Endothelial cell of hepatic sinusoid (primary cell): Measurements from ENCODE around the gene ARPP21.
"Not testable (repeated sequence)": the region's sequence is repeated elsewhere in the genome, so short reads cannot be mapped to it uniquely, and the experiment has no call there.

Source experiments
- in situ Hi-C: cut with HindIII; loops from 2 replicates; pipeline ENCODE4 v1.10.0; 2017; ENCODE audit warnings: low sequenced_read_pairs

Gene ARPP21

DNA sequence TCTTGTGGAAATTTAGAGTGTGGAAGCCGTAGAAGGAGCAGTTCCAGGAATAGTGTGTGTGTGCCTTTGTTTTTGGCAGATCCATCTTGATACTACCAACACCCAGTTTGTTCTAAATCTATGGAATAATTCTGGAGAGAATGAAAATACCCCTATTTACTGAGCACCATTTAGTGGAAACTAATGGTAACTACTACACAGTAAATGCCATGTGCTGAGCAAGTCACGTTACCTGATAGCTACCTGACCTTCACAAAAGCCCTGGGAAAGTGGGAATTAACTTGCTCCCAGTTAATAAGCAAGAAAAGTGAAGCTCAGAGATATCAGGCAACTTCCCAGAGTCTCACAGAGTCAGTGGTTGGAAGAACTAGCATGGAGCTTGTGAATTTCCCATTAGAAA lies 137.7 kb downstream of the ARPP21 start:
- in situ Hi-C loops = no loop called here

DNA sequence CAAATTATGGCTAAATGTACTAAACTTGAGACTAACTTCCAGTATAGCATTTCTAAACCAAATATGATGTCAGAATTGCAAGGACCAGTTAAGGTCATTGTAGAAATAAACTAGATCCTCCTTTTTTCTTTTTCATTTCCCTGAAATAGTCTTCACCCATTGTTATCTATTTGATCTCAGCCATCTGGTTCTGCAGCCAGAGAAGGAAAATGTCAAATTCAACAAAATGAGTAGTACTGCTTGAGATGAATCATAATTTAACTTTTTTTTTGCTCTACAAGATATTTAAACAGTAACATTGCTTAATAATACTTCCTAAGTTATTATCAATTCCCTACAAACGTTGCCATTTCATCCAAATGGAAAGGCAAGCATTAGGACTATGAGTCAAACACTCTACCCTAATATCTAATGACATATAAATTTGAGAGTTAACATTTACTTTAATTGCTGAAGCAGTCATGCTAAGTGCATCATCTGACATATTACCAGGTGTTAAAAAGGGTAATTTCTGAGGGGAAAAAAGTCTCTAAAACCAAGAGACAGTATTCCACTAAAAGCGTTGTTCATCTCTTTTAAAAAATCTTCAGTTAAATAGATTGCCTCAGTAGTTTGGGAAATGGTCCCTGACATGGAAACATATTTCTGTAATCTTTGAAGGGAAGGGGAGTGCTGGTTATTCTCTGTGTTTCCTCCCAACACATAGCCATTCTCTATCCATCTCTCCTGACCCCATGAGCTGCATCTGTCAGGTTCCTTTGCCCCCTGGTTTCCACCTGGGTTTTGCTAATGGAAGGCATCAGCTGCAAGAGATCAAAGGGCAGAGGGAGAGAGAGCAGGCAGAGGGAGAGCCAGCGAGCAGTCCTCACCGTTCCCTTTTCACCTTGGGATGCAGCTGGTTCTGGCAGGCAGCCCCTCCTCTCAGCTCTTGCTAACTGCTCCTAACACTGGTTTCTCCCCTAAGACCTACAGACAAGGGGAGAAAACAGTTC lies 138.5 kb downstream of the ARPP21 start:
- in situ Hi-C loops = no loop called here

DNA sequence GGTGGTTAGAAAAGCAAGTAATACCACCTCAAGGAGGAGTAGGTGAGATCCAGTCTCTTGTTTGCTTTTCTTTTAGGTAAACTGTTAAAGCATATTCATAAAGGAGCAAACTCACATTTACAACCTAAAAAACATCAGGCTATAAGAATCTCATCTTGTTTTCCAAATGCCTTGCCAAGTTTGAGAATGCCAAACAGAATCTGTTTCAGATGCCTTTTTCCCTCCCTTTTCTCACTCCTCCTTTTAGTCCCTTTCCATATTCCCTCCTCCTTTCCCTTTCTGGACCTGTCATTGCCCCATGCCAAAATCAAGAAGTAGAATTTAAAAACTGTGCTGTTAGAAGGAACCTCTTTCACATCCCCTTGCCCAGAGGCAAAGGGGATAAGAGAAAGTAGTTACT lies 140.3 kb downstream of the ARPP21 start:
- in situ Hi-C loops = no loop called here

DNA sequence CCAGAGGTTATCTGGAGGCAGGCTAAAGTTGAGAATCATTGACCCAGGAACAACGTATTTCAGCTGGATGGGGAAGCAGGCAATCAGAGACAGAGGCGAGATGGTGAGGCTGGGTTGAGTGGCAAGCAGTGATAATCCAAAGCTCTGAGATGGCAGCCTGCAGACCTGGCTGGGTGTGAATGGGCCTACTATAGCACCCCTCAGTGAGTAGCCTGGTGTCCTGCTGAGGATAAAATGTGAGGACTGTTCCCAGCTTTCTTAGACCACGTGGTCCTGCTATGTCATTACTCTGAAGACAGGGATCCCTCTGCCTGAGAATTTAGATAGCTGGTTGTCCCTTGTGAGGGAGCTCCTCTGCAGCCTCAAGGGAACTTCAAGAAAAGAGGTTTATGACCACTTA lies 141.5 kb downstream of the ARPP21 start:
- in situ Hi-C loops = no loop called here

DNA sequence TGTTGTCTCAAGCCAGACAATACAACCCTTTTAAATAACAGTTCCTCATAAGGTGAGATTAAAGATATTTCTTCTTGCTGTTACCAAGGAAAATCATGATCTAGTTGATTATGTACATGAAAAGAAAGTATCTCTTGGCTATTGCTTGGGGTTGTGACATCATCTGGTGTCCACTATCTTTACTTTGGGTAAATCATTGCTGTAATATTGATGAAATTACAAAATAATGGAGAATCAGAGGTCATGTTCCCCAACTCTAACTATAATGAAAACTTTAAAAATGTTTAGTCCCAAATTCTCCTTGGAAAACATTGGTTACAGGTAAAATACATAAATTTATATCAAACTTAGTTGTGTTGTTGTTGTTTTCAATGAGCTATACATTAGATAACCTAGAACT lies 142.2 kb downstream of the ARPP21 start:
- in situ Hi-C loops = no loop called here

DNA sequence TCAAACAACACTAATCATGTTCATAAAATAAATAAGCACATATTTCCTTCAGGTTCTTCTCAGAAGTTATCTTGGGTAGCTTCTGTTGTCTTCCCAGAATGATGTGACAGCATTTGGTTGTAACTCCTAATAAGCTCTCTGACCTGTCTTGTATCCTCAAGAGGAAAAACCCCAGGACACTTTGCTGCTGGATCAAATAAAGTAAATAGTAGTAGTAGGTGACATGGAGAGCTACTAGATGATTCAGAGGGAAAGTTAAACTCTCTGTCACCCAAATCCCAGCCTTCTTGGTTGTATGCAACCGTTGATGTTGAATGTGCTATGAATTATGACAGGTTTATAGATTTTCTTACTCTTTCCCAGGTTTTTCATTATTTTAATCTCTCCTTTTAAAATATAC lies 143.0 kb downstream of the ARPP21 start:
- in situ Hi-C loops = no loop called here

DNA sequence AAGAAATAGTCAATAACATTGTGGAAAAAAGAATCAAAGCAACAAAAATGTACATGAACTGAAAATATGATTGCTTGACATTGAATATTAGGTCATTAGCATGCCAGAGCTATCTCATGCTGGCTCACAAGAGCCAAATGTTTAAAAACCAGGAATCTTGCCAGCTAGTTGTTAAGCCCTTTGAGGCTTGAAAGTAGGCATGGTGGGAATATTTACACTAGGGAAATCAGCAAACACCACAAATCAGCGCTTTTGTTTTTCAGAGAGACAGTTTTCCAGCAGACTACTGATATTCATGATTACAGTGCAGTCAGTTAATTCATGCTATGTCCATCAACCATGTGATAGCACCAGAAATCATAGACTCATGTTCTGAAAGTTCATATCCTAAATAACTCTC lies 144.8 kb downstream of the ARPP21 start:
- in situ Hi-C loops = no loop called here

DNA sequence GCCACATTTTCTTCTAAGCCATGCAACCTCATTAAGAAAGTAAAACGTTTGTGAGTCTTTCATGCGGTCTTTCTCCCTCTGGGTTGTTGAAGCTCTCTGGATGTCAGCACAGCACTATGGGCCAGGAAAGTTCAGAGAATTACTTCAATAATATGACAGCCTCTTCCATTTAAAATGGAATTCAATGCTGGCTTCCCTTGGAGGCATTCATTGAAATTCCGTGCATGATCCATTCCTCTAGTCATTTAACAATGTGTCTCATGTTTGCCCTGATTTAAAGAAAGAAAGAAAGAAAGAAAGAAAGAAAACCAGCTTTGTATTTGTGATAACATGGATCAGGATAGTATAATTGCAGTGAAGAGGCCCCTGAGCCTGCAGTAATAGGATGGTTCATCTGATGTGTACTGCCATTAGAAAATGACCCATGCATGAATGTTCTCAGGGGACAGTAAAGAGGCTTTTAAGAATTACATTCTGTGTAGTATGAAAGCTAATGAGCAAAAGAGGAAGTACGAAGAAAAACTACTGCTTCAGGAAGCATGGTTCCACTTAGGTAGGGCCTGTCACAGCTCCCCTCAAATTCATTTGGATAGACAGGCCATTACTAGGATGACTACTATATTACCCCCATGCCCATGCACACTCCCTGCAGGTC lies 146.0 kb downstream of the ARPP21 start:
- in situ Hi-C loops = no loop called here

DNA sequence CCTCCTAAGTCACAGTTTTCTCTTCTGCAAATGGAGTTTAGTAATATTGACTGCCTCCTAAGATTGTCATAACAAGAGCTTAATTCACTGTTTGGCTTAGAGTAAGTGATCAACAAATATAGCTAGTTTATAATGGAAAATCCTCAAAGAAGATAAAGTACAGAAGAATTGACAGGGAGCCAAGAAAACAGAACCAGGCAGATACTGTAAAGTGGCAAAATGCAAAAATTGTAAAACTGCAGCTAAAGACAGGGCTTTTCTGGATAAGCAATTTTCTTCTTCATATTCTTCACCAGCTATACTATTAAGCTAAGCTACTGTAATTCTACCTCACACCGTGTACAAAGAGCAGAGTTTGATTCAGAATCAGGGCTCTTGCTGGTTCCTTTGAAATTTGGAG lies 148.6 kb downstream of the ARPP21 start:
- in situ Hi-C loops = no loop called here

DNA sequence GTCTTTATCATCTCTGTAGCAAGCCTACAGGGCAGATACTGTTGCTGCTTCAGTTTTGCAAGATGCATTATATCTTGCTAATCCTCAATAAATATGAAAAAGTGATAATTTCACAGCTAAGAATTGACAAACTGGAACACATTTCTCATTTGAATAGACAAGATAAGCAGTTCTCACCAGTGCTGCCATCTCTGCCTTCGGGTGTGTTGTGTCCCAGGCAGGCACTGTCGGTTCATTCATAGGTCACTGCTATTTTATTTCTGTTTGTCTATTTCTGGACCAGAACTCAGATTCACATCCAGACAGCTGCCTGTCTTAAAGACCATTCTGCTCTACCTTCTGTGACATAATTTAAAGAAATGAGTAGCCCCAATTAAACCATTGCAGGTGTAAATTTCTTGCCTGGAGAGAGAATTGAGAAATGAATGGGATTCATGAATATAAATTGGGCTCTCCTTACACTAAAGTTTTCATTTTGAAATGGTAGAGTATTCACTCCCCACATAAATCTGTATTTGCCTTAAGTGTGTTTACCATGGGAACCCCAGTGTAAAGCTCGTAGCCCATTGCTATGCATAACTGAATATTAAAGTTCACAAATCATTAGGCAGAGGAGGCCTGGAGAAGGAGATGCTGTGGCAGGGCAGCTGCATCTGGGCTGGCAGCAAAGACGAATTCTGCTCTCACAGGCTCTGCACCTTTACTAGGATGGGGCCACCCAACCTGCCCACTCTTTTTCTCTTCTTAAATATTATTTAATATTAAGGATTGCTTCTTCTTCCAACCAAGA lies 149.9 kb downstream of the ARPP21 start:
- in situ Hi-C loops = no loop called here

DNA sequence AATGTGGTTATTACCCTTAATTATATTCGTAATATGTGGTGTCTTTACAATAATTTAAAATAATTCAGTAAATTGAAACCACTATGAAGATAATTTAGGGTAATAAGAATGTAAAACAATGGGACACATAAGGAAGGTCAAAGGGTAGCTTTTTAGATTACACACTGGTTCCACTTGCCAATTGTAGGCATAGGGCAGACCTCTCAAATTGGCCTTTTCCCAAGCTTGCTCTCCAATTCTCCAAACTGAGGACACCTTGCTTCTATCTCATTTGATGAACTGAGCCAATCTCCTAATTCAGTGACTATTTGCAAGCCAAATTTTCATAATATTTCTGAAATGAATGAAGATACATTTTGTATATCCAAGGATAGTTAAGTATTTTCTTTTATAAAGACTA lies 151.4 kb downstream of the ARPP21 start:
- in situ Hi-C loops = no loop called here

DNA sequence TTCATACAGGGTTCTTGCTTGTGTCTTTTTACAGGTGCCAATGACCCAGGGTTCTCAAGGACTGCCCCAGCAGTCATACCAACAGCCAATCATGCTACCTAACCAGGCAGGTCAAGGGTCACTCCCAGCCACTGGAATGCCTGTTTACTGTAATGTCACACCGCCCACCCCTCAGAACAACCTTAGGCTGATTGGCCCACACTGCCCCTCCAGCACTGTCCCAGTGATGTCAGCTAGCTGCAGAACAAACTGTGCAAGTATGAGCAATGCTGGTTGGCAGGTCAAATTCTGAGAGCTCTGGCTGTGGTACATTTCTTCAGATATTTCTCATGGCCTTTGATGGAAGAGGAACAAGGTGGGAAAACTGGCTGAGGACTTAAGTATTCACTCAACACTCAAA lies 154.3 kb downstream of the ARPP21 start:
- in situ Hi-C loops = no loop called here

DNA sequence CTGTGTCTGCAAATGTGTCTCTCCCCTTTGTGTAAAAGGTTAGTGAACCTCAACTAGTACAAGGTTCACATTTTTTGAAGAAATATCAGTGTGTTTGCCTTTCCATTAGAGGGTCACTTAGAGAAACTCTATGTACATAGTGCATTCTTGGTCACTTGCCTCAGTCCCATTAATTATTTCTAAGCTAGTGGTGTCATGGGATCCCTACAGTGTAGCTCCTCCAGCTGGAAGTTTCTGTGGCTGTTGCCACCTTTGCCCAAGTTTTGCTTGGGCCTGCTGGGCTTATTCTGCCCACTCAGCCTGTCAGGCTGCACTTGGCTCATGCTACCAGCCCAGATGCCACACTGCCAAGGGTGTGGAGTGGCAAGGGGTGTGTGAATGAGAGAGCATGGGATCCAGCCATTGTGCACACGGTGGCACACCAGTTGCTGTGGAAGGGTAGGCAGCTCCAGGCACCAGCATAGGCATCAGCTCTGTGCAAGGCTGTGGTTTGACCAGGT lies 161.7 kb downstream of the ARPP21 start:
- in situ Hi-C loops = no loop called here

DNA sequence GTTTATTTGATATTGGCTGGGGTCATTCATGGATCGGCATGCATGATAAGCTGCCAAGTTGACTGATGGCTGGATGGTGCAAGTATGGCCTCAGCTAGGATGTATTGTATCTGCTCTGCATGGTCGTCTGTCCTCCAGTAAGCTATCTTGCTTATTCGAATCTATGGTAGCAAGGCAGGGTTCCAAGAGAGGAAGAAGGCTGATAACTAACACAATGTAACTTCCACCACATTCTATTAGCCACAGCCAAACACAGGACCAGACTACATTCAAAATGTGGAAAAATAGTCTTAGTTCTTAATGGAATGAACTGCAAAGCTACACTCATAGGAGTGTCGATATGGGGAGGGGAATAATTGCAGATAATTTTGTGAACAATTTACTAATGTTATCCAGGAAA lies 175.2 kb downstream of the ARPP21 start:
- in situ Hi-C loops = no loop called here

DNA sequence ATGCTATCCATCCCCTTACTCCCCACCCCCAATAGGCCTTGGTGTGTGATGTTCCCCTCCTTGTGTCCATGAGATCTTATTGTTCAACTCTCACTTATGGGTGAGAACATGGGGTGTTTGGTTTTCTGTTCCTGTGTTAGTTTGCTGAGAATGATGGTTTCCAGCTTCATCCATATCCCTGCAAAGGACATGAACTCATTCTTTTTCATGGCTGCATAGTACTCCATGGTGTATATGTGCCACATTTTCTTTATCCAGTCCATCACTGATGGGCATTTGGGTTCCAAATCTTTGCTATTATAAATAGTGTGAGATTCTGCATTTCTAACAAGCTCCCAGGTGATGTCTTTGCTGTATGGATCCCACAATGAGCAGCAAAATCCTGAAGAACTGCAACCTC lies 176.5 kb downstream of the ARPP21 start:
- in situ Hi-C loops = not testable (repeated sequence)

DNA sequence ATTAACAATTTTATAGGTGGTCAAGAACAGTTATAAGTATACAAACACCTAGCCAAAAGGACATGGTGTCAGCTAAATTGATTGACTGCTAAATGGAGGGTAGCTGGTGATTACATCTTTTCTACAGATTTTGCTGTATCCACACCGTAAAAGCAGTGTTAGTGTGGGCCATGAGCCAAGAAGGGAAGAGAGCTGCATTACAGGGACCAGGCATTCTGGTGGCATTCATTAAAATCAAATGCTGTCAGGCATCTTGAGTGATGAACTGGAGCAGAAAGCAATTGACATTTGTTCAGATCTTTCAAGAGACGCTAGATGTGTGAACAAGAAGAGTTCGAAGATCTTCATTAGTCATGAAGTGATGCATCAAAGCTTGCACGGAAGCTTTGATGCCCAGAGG lies 177.9 kb downstream of the ARPP21 start:
- in situ Hi-C loops = no loop called here

DNA sequence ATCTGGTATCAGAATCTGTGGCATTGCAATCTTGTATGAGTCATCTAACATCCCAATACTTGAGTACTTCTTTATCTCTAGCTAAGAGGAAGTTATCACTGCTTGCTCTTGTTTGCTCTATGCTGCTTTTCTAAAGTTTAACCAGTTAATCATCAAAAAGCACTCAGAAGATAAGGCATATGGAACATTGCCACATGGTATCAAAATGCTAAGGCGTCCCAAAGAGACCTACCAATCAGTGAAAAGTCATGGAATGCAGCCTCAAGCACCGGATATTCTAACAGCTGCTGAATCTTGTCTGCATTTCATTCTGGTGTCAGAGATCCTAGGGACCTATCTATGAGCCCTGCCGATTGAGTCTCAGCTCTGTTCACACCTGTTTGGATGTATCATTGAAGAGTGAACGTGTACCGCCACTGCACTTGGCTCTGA lies 192.8 kb downstream of the ARPP21 start:
- in situ Hi-C loops = no loop called here
